Activated T-cell treated with anti-CD3 and anti-CD28 coated beads, Interleukin-2, amount 50 U/mL, for 4 hours (primary cell): ENCODE data around the gene TBC1D2. TPM values are rescaled to one million over a fixed set of nuclear protein-coding genes. Genes with fewer than 3 reads are reported as not detected.
A peak's percentile ranks its signal among the peaks of the same experiment; 100 is the strongest.

Experiments
- ATAC-seq, 2 donors: fragments of 200-7000 bp; cut with Tn5 transposase; one replicate each; pipeline ENCODE4 v1.10.0; 2021
- DNase-seq: peaks from one replicate; pipeline ENCODE4 v3.0.0-alpha.2; 2020
- H3K27me3 Mint-ChIP-seq: one replicate; pipeline ENCODE4 v1.8.0; 2021; ENCODE audit warnings: low read depth, mixed read lengths
- H3K36me3 Mint-ChIP-seq: one replicate; pipeline ENCODE4 v1.8.0; 2022; ENCODE audit warnings: mixed read lengths; ENCODE audit not compliant: insufficient read depth
- H3K4me1 Mint-ChIP-seq: one replicate; pipeline ENCODE4 v1.8.0; 2021; ENCODE audit warnings: low read depth, mixed read lengths
- H3K4me3 Mint-ChIP-seq: one replicate; pipeline ENCODE4 v1.8.0; 2021; ENCODE audit warnings: mild to moderate bottlenecking, moderate library complexity, mixed read lengths
- H3K9me3 Mint-ChIP-seq: one replicate; pipeline ENCODE4 v1.8.0; 2021; ENCODE audit warnings: mixed read lengths
- total RNA-seq, 3 donors: library from RNA; stranded (reverse); gene quantifications; one replicate each; pipeline ENCODE4 v1.2.1, GENCODE V29; 2021

The TBC1D2 gene
- total RNA-seq, 3 donors from 2014 or later, result 1.7 to 2.8 (median 1.9) TPM

GRCh38 chr9:98262056-98262455, 6.6 kb upstream of the TBC1D2 start:
- ATAC-seq, result no peak
- no peaks in the 10 kb centered on the region for H3K9me3 Mint-ChIP-seq
- no peak overlapping the region for H3K4me3 Mint-ChIP-seq
- DNase-seq, result no peak
- H3K27me3 Mint-ChIP-seq, result no peaks in the 10 kb centered on the region
- peaks cover 1% of the 10 kb centered on the region for H3K4me1 Mint-ChIP-seq
- H3K36me3 Mint-ChIP-seq, result no peaks in the 10 kb centered on the region

- ATAC-seq (no peak), DNase-seq (no peak)
- H3K27me3 Mint-ChIP-seq, result no peaks in the 10 kb centered on the region
- H3K4me3 Mint-ChIP-seq, result no peak overlapping the region
- no peaks in the 10 kb centered on the region for H3K36me3 Mint-ChIP-seq
- H3K9me3 Mint-ChIP-seq, result no peaks in the 10 kb centered on the region
- H3K4me1 Mint-ChIP-seq, result peaks cover 5% of the 10 kb centered on the region
These were observed 5.2 kb upstream of the TBC1D2 start for GRCh38 chr9:98260635-98261034.

- Mint-ChIP-seq H3K27me3 (no peaks in the 10 kb centered on the region), H3K9me3 (no peaks in the 10 kb centered on the region), H3K4me3 (no peak overlapping the region), H3K4me1 (peaks cover 8% of the 10 kb centered on the region), H3K36me3 (no peaks in the 10 kb centered on the region)
- ATAC-seq (no peak), DNase-seq (no peak)
These were observed 4.3 kb upstream of the TBC1D2 start for GRCh38 chr9:98259791-98260190.

- no peaks in the 10 kb centered on the region for H3K27me3 Mint-ChIP-seq
- H3K9me3 Mint-ChIP-seq, result no peaks in the 10 kb centered on the region
- ATAC-seq (no peak), DNase-seq (peak; percentile 17)
- H3K4me1 Mint-ChIP-seq, result peaks cover 28% of the 10 kb centered on the region
- H3K4me3 Mint-ChIP-seq, result peak overlapping the region; percentile 83
- no peaks in the 10 kb centered on the region for H3K36me3 Mint-ChIP-seq
These were observed 1.3 kb upstream of the TBC1D2 start for GRCh38 chr9:98256756-98257155.

- Mint-ChIP-seq H3K4me1 (peaks cover 30% of the 10 kb centered on the region), H3K9me3 (no peaks in the 10 kb centered on the region)
These were observed 330 bp downstream of the TBC1D2 start for GRCh38 chr9:98255061-98255577.

GRCh38 chr9:98254228-98255060, 1.0 kb downstream of the TBC1D2 start:
- Mint-ChIP-seq H3K9me3 (no peaks in the 10 kb centered on the region), H3K4me3 (peak overlapping the region; percentile 83), H3K4me1 (peaks cover 30% of the 10 kb centered on the region), H3K27me3 (no peaks in the 10 kb centered on the region), H3K36me3 (peaks cover 12% of the 10 kb centered on the region)
- no peak for DNase-seq
- ATAC-seq, result no peak

More at GRCh38 chr9:98255061-98255577, 330 bp downstream of the TBC1D2 start:
- peak; percentile 28 to 33 for ATAC-seq
- Mint-ChIP-seq H3K36me3 (peaks cover 7% of the 10 kb centered on the region), H3K4me3 (peak overlapping the region; percentile 83), H3K27me3 (no peaks in the 10 kb centered on the region)
- no peak for DNase-seq

GRCh38 chr9:98253565-98253964, 1.9 kb downstream of the TBC1D2 start:
- H3K27me3 Mint-ChIP-seq, result no peaks in the 10 kb centered on the region
- H3K9me3 Mint-ChIP-seq, result no peaks in the 10 kb centered on the region
- DNase-seq (no peak), ATAC-seq (no peak)
- peaks cover 38% of the 10 kb centered on the region for H3K4me1 Mint-ChIP-seq
- H3K4me3 Mint-ChIP-seq, result no peak overlapping the region
- H3K36me3 Mint-ChIP-seq, result peaks cover 12% of the 10 kb centered on the region

GRCh38 chr9:98251551-98251950, 3.9 kb downstream of the TBC1D2 start:
- H3K36me3 Mint-ChIP-seq, result peaks cover 12% of the 10 kb centered on the region
- no peaks in the 10 kb centered on the region for H3K9me3 Mint-ChIP-seq
- no peak for ATAC-seq
- no peak for DNase-seq
- no peak overlapping the region for H3K4me3 Mint-ChIP-seq
- peaks cover 37% of the 10 kb centered on the region for H3K4me1 Mint-ChIP-seq
- H3K27me3 Mint-ChIP-seq, result no peaks in the 10 kb centered on the region

GRCh38 chr9:98249771-98250170, 5.7 kb downstream of the TBC1D2 start:
- Mint-ChIP-seq H3K27me3 (no peaks in the 10 kb centered on the region), H3K9me3 (no peaks in the 10 kb centered on the region), H3K4me1 (peaks cover 34% of the 10 kb centered on the region), H3K36me3 (peaks cover 12% of the 10 kb centered on the region), H3K4me3 (no peak overlapping the region)
- no peak for DNase-seq
- ATAC-seq, result no peak

GRCh38 chr9:98248737-98249474, 6.5 kb downstream of the TBC1D2 start:
- Mint-ChIP-seq H3K36me3 (peaks cover 12% of the 10 kb centered on the region), H3K4me3 (peak overlapping the region; percentile 3), H3K9me3 (no peaks in the 10 kb centered on the region), H3K27me3 (no peaks in the 10 kb centered on the region), H3K4me1 (peaks cover 25% of the 10 kb centered on the region)
- DNase-seq, result no peak
- ATAC-seq, result no peak

GRCh38 chr9:98247831-98248657, 7.4 kb downstream of the TBC1D2 start:
- Mint-ChIP-seq H3K4me3 (no peak overlapping the region), H3K4me1 (peaks cover 16% of the 10 kb centered on the region), H3K9me3 (no peaks in the 10 kb centered on the region), H3K27me3 (no peaks in the 10 kb centered on the region), H3K36me3 (peaks cover 12% of the 10 kb centered on the region)
- DNase-seq, result no peak
- no peak for ATAC-seq

- DNase-seq (no peak), ATAC-seq (no peak)
- Mint-ChIP-seq H3K4me3 (no peak overlapping the region), H3K4me1 (no peaks in the 10 kb centered on the region), H3K9me3 (no peaks in the 10 kb centered on the region), H3K27me3 (no peaks in the 10 kb centered on the region), H3K36me3 (peaks cover 6% of the 10 kb centered on the region)
These were observed 13.0 kb downstream of the TBC1D2 start for GRCh38 chr9:98242426-98242825.

- H3K4me3 Mint-ChIP-seq, result no peak overlapping the region
- no peaks in the 10 kb centered on the region for H3K9me3 Mint-ChIP-seq
- no peaks in the 10 kb centered on the region for H3K27me3 Mint-ChIP-seq
- H3K36me3 Mint-ChIP-seq, result peaks cover 6% of the 10 kb centered on the region
- no peaks in the 10 kb centered on the region for H3K4me1 Mint-ChIP-seq
- no peak for ATAC-seq
- DNase-seq, result no peak
These were observed 13.8 kb downstream of the TBC1D2 start for GRCh38 chr9:98241357-98242300.
